GM12874 (cell line): ENCODE results near the gene APOD.

Experiments
- CTCF ChIP-seq: IDR thresholded peaks from 2 replicates; pipeline ENCODE4 v1.5.1; 2011; ENCODE audit warnings: low read depth, mild to moderate bottlenecking, control low read depth, low read length, moderate library complexity; ENCODE audit not compliant: insufficient read depth

Gene APOD

GRCh38 chr3:195546130-195546560 lies 37.6 kb downstream of the APOD start:
- TF ChIP-seq CTCF, result no peak

- TF ChIP-seq CTCF, result no peak
Observed at GRCh38 chr3:195544634-195545033, 39.1 kb downstream of the APOD start.

- TF ChIP-seq CTCF, result no peak
Observed at GRCh38 chr3:195544230-195544536, 39.6 kb downstream of the APOD start.

GRCh38 chr3:195543500-195544229 lies 40.1 kb downstream of the APOD start:
- no peak for TF ChIP-seq CTCF

DNA sequence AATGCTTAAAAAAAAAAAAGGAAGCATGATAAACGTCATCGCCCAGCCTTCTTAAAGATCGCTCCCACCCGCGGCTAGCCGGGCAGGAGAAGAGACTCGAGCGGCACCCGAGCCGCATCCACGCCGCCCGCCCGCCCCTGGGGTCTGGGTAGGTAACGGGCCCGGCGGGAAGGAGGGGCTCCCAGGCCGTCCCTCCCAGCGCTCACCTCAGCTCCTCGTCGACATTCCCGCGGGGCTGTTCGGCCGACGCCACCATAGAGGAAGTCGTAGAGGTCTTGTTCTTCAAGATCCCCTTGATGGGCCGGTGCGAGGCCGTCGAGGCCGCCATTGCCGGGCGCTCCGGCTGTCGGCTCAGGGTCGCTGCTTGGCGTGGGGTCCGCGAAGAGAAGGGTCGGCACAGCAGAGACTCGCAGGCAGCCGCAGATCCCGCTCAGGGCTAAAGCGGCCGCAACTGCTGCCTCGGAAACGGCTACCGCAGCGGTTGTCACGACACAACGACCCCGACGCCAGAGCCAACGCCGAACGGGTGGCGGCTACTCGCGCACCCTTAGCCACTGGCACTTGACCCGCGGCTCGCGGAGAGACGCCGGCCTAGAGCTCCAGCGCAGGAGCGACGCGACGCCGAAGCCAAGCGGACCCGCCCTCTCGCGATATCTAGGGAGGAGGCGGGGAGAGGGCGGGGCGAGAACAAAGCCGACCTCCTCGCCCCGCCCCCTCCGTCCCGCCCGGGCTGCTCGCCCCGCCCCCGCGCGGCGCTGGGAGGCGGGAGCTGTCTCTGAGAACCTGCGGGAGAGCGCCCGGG lies 40.8 kb downstream of the APOD start, which contains the start of gene PPP1R2:
Gene PPP1R2, minus strand, starts transcription at position 628 of the 802 bp plus-strand sequence. Its CDS starts 300 bp downstream, at position 328.
- TF ChIP-seq CTCF, result no peak

DNA sequence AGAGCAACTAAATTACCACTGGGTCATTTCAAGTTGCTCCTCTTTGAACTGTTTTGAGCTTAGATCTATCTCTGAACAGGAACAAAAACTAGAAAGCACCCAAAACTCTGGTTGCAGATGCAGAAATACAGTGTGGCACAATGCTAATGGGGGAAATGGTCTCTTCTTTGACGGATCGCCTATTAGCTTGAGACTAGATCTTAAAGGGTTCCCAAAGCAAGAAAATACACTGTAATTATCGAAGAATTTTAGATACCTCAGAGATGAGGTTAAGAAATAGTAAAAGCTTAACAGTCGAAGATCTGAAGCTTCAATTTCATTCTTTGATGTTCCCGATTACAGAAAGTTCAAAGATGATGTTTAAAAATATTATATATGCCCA lies 41.4 kb downstream of the APOD start:
- no peak for TF ChIP-seq CTCF

DNA sequence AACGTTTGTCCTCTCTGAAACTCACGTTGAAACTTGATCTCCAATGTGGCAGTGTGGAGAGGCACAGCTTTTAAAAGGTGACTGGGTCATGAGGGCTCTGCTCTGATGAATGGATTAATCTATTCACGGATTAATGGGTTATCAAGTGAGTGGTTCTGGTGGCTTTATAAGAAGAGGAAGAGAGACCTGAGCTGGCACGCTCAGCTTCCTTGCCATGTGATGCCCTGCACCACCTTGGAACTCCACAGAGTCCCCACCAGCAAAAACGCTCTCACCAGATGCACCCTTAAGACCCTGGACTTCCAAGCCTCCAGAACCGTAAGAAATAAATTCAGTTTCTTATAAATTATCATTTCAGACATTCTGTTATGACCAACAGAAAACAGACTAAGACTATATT lies 43.2 kb downstream of the APOD start:
- no peak for TF ChIP-seq CTCF
